ENCODE measurements around the gene NRSN2. TPM values are rescaled to one million over a fixed set of nuclear protein-coding genes. Genes with fewer than 3 reads are reported as not detected.

Gene NRSN2
- total RNA-seq, 4 donors from 2014 or later: 3.7 to 13.8 (median 7.2) TPM

DNA sequence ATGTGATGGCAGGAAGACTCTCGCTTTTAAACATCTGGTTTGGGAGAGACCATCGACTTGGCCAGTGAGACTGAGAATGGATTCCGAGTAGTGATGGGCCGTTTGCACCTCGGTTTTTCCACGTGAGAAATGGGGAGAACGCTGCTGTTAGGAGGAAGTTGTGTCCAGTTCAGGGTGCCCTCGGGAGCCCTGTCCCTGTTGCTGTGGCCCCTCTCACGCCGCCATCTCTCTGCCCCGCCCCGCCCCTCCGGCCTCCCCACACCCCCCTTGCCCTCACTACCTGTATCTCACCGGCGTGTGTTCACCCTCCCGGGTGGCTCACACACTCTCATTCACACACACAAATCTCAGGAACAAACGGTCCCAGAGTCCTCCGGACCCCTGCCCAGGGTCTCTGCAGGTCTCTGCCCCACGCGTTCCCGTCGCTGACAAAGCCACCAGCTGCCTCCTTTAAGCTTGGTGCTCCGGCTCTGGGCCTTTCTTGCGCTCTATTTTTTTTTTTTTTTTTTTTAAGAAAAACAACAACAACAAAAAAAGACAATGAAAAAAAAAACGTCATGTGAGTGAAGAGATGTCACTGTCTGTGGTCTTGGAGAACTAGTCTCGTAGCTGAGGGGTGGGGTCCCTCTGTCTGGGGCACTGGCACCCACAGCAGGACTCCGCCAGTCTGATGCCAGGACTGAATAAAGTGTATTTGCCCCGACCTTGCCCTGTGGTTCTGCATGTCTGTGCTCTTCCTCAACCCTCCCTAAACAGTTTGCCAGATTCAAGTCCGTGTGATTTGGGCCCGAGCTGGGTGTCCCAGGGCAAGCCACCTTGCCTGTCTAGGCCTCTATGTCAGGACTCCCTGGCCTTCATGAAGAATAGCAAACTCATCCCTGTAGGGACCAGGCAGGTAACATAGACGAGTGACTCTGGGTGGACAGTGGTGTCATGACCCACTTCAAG is 18.6 kb upstream of the NRSN2 start:
- H3K36me3 ChIP-seq: no peaks in the 10 kb centered on the region
- WGBS, 2 donors: 16 to 43% methylated on average over 9 to 18 of the region's 31 CpGs
- TF ChIP-seq POLR2A (IDR thresholded peaks at IDR 0.05): no peak
- TF ChIP-seq, protein P1, sequence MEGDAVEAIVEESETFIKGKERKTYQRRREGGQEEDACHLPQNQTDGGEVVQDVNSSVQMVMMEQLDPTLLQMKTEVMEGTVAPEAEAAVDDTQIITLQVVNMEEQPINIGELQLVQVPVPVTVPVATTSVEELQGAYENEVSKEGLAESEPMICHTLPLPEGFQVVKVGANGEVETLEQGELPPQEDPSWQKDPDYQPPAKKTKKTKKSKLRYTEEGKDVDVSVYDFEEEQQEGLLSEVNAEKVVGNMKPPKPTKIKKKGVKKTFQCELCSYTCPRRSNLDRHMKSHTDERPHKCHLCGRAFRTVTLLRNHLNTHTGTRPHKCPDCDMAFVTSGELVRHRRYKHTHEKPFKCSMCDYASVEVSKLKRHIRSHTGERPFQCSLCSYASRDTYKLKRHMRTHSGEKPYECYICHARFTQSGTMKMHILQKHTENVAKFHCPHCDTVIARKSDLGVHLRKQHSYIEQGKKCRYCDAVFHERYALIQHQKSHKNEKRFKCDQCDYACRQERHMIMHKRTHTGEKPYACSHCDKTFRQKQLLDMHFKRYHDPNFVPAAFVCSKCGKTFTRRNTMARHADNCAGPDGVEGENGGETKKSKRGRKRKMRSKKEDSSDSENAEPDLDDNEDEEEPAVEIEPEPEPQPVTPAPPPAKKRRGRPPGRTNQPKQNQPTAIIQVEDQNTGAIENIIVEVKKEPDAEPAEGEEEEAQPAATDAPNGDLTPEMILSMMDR (IDR thresholded peaks at IDR 0.05): no peak
- H3K4me3 ChIP-seq: peak overlapping the region; percentile 67 to 95 (median 76)
- H3K27ac ChIP-seq: peak overlapping the region; percentile 83 to 98 (median 94)
- H3K9me3 ChIP-seq: no peaks in the 10 kb centered on the region
- H3K4me1 ChIP-seq: peaks cover 33 to 70% (median 41%) of the 10 kb centered on the region in 3 donors
- intact Hi-C loops (cut with DNase I): no loop called here
- DNase-seq: no peak
- H3K27me3 ChIP-seq: peaks cover 0 to 6% (median 0%) of the 10 kb centered on the region in 4 donors

- Histone ChIP-seq H3K27me3 (peaks cover 0 to 6% (median 0%) of the 10 kb centered on the region in 4 donors), H3K4me3 (no peak overlapping the region), H3K4me1 (peaks cover 26 to 61% (median 36%) of the 10 kb centered on the region in 3 donors), H3K27ac (peak overlapping the region in 3 of 4 donors; percentile 24 to 98 (median 83)), H3K9me3 (no peaks in the 10 kb centered on the region), H3K36me3 (no peaks in the 10 kb centered on the region)
- TF ChIP-seq POLR2A (IDR thresholded peaks at IDR 0.05): no peak
- TF ChIP-seq, protein P1 (IDR thresholded peaks at IDR 0.05): no peak
- WGBS, 2 donors: 40 to 49% methylated on average over 7 of the region's 7 CpGs
- no peak for DNase-seq
- intact Hi-C loops (cut with DNase I): no loop called here
Measured at GRCh38 chr20:328975-329695, 17.8 kb upstream of the NRSN2 start.

DNA sequence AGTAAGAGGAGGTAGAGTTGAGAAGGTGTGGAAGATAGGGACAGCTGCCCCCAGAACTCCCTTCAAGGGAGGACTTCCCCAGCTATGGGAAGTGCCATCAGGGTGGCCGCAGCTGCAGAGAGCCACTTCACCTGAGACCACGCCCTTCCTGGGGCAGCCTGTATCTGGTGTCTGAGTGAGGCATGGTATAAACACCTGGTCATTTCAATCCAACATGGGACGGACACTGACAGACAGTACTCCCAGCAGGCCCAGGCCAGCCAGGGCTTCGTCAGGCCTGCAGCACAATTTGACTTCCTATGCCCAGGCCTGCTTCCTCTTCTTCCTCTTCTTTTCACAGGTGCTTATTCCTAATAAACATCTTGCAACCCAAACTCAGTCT is 17.1 kb upstream of the NRSN2 start:
- no peak overlapping the region for H3K4me3 ChIP-seq
- no peaks in the 10 kb centered on the region for H3K36me3 ChIP-seq
- H3K9me3 ChIP-seq: no peaks in the 10 kb centered on the region
- DNase-seq: no peak
- H3K27ac ChIP-seq: peak overlapping the region in 1 of 4 donors; percentile 98
- 29 to 58% methylated on average over 2 of the region's 4 CpGs for WGBS, 2 donors
- intact Hi-C loops (cut with DNase I): no loop called here
- H3K4me1 ChIP-seq: peaks cover 26 to 54% (median 35%) of the 10 kb centered on the region in 3 donors
- peaks cover 0 to 6% (median 0%) of the 10 kb centered on the region in 4 donors for H3K27me3 ChIP-seq
- TF ChIP-seq, protein P1 (IDR thresholded peaks at IDR 0.05): no peak
- TF ChIP-seq POLR2A (IDR thresholded peaks at IDR 0.05): no peak

DNA sequence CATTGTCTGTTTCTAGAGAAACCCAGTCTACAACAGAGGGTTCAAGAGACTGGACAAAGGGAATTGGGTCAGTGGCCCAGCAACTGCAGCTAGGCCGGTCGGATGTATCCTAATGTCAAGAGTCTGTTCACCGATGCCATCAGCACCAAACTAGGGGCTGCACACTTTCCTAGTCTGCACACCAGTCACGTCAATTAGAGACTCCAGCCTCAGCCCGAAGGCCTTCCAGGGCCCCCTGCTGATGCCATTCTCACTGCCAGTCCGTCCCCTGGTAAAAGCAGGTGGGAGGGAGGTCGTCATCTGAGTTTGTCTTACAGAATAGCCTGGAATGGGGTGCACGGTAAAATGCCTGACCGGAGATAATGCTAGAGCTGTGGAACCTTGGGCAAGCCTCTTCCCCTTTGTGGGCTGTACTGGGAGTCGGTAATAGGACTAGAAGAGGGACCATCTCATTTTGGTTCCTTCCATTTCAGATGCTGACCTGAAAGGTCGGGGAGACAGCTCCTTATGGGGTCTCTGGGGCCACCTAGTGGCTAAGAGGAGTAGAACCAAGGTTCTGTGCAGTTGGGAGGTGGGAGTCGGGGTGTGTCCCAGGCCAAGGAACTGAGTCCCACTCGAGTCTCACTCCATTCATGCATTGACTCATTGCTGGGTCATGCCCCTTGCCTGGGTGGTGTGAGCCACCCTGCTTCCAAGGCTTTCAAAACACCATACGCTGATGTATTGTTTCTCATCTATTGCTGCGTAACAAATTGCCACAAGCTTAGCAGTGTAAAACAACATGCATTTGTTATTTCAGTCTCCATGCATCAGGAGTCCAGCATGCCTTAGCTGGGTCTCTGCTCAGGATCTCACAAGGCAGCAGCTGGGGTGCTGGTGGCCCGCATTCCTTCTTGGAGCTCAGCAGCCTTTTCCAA is 16.4 kb upstream of the NRSN2 start:
- no peak for DNase-seq
- Histone ChIP-seq H3K9me3 (no peaks in the 10 kb centered on the region), H3K27me3 (peaks cover 0 to 6% (median 0%) of the 10 kb centered on the region in 4 donors), H3K4me3 (no peak overlapping the region), H3K36me3 (no peaks in the 10 kb centered on the region), H3K27ac (peak overlapping the region in 1 of 4 donors; percentile 98), H3K4me1 (peaks cover 26 to 53% (median 35%) of the 10 kb centered on the region in 3 donors)
- WGBS, 2 donors: 35 to 49% methylated on average over 10 to 13 of the region's 16 CpGs
- intact Hi-C loops (cut with DNase I): no loop called here
- TF ChIP-seq, protein P1 (IDR thresholded peaks at IDR 0.05): peak; percentile 58 to 84 (median 74)
- TF ChIP-seq POLR2A (IDR thresholded peaks at IDR 0.05): no peak
